Cardiac septum (tissue), 1 donor: ENCODE data around the gene COPS7B. TPM values are rescaled to one million over a fixed set of nuclear protein-coding genes. Genes with fewer than 3 reads are reported as not detected.

Experiments used
- total RNA-seq: library from RNA; stranded (reverse); fragmentation: NEBNext Ultra II Directional; extraction: Animal tissue kit (Norgen Biotek cat#: 25700); gene quantifications from one replicate; pipeline ENCODE4 v1.2.1, GENCODE V29; 2021
- donor health status: DM: no; HTN: no; CAD: no.

COPS7B gene
- total RNA-seq, 1 donor from 2014 or later: 23.4 TPM

Other genes with a start within 250 kb of the COPS7B start
- gene TEX44, start 193.6 kb upstream of the COPS7B start, total RNA-seq: not detected
- 256 TPM for gene PTMA, start 77.9 kb upstream of the COPS7B start, total RNA-seq
- gene PDE6D, start 5.2 kb upstream of the COPS7B start, total RNA-seq: 17.9 TPM
- 0.30 TPM for gene NPPC, start 140.0 kb downstream of the COPS7B start, total RNA-seq
- 18.6 TPM for gene DIS3L2, start 175.3 kb downstream of the COPS7B start, total RNA-seq